Measurements from ENCODE around the gene CCL4L2.
"Not testable (repeated sequence)": the region's sequence is repeated elsewhere in the genome, so short reads cannot be mapped to it uniquely, and the experiment has no call there.

The CCL4L2 gene

GRCh38 chr17:36221581-36222100, 10.8 kb downstream of the CCL4L2 start:
- DNase-seq = not testable (repeated sequence)

GRCh38 chr17:36222967-36223366, 12.1 kb downstream of the CCL4L2 start:
- DNase-seq = not testable (repeated sequence)

- DNase-seq = not testable (repeated sequence)
These were observed 18.8 kb downstream of the CCL4L2 start for GRCh38 chr17:36229644-36230043.

- not testable (repeated sequence) for DNase-seq
These were observed 31.2 kb downstream of the CCL4L2 start for GRCh38 chr17:36242046-36242445.
